ENCODE results near the gene STK32C.

The STK32C gene

DNA sequence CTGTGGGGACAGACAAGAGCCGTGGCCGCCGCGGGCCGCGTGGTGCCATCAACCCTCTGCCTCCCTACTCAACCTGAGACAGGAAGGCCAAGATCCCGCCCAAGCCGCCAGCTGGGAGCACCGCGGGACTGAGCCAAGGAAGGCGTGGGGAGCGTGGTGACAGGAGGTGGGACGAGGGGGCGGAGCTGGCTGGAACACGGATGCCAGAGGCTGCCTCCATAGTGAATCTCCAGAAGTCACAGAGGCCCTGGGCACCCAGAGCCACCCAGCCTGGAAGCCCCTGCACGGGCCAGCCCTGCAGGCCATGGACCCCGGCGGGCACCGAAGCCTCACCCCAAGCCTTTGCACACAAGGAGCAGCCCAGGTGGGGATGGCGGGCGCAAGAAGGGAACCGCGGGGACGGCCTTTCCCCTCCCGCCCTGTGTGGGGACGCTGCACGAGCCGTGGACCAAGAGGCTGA lies 139.1 kb downstream of the STK32C start (continued):
- TF ChIP-seq, protein P1, sequence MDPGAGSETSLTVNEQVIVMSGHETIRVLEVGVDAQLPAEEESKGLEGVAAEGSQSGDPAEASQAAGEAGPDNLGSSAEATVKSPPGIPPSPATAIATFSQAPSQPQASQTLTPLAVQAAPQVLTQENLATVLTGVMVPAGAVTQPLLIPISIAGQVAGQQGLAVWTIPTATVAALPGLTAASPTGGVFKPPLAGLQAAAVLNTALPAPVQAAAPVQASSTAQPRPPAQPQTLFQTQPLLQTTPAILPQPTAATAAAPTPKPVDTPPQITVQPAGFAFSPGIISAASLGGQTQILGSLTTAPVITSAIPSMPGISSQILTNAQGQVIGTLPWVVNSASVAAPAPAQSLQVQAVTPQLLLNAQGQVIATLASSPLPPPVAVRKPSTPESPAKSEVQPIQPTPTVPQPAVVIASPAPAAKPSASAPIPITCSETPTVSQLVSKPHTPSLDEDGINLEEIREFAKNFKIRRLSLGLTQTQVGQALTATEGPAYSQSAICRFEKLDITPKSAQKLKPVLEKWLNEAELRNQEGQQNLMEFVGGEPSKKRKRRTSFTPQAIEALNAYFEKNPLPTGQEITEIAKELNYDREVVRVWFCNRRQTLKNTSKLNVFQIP (CRISPR knock-in tag; IDR thresholded peaks at IDR 0.05; ENCODE audit: borderline replicate concordance, low read depth), result no peak
- TF ChIP-seq TCF4 (CRISPR knock-in tag; IDR thresholded peaks at IDR 0.05; ENCODE audit: borderline replicate concordance) (no peak), ARNTL (CRISPR knock-in tag; IDR thresholded peaks at IDR 0.05; ENCODE audit: borderline replicate concordance, low read depth) (no peak), ZFP30 (CRISPR knock-in tag; IDR thresholded peaks at IDR 0.05) (no peak), ZFP3 (CRISPR knock-in tag; IDR thresholded peaks at IDR 0.05) (no peak), ZNF565 (CRISPR knock-in tag; conservative IDR thresholded peaks at IDR 0.05; ENCODE audit: low read depth) (no peak)
- TF ChIP-seq, protein P2, sequence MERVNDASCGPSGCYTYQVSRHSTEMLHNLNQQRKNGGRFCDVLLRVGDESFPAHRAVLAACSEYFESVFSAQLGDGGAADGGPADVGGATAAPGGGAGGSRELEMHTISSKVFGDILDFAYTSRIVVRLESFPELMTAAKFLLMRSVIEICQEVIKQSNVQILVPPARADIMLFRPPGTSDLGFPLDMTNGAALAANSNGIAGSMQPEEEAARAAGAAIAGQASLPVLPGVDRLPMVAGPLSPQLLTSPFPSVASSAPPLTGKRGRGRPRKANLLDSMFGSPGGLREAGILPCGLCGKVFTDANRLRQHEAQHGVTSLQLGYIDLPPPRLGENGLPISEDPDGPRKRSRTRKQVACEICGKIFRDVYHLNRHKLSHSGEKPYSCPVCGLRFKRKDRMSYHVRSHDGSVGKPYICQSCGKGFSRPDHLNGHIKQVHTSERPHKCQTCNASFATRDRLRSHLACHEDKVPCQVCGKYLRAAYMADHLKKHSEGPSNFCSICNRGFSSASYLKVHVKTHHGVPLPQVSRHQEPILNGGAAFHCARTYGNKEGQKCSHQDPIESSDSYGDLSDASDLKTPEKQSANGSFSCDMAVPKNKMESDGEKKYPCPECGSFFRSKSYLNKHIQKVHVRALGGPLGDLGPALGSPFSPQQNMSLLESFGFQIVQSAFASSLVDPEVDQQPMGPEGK (CRISPR knock-in tag; IDR thresholded peaks at IDR 0.05; ENCODE audit: borderline replicate concordance), result no peak

DNA sequence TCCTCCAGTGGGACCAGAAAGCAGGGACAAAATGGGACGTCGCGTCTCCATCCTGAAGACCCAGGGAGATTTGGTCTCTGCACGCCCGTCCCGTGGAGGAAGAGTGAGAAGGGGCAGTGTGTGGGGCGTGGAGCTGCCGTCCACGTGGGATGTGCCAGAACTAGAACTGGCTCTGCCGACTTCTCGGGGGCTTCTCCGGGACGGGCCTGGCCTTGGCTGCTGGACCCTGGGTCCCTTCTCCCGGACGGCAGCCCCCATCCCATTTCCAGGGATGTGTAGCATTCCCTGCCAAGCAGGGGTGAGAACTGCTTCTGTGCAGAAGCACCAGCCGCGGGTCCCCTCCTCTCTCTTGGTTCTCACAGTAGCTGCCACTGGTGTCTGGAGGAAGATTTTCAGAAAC lies 139.8 kb downstream of the STK32C start:
- ATAC-seq, result no peak
- TF ChIP-seq SNAI2 (CRISPR knock-in tag; IDR thresholded peaks at IDR 0.05) (no peak), PPARA (CRISPR knock-in tag; IDR thresholded peaks at IDR 0.05; ENCODE audit: borderline replicate concordance) (no peak)
- TF ChIP-seq, protein P3, sequence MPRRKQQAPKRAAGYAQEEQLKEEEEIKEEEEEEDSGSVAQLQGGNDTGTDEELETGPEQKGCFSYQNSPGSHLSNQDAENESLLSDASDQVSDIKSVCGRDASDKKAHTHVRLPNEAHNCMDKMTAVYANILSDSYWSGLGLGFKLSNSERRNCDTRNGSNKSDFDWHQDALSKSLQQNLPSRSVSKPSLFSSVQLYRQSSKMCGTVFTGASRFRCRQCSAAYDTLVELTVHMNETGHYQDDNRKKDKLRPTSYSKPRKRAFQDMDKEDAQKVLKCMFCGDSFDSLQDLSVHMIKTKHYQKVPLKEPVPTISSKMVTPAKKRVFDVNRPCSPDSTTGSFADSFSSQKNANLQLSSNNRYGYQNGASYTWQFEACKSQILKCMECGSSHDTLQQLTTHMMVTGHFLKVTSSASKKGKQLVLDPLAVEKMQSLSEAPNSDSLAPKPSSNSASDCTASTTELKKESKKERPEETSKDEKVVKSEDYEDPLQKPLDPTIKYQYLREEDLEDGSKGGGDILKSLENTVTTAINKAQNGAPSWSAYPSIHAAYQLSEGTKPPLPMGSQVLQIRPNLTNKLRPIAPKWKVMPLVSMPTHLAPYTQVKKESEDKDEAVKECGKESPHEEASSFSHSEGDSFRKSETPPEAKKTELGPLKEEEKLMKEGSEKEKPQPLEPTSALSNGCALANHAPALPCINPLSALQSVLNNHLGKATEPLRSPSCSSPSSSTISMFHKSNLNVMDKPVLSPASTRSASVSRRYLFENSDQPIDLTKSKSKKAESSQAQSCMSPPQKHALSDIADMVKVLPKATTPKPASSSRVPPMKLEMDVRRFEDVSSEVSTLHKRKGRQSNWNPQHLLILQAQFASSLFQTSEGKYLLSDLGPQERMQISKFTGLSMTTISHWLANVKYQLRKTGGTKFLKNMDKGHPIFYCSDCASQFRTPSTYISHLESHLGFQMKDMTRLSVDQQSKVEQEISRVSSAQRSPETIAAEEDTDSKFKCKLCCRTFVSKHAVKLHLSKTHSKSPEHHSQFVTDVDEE (CRISPR knock-in tag; IDR thresholded peaks at IDR 0.05), result no peak

DNA sequence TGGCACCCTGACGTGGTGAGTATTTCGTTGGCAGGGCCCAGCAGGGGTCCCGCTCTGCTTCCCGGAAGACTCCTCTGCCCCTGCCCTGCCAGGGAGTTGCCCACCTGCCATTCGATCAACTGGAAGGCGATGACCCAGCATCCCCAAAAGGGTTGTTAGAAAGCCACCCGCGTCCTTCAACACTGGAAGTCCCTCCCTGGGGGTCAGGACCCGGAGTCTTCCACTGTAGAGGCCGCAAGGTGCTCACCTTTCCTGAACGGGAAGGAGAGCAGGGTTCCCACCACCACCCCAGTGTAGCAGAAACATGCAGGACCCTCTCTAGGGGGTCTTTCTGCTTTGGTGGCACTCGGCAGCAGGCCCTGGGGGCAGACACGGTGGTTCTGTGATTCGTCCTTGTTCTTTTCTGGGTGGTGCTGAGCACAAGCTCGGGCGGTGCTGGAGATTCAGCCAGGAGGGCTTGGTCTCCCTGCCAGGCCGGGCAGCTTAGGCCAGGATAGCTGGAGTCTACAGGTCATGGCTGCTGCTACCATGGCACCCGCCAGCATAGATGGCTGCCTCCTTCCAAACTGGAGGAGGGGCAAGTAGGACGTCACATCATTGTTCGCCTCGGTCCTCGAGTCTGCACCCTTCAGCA lies 140.6 kb downstream of the STK32C start:
- TF ChIP-seq ISL1 (CRISPR knock-in tag; IDR thresholded peaks at IDR 0.05) (no peak), RARB (CRISPR knock-in tag; IDR thresholded peaks at IDR 0.05) (no peak), ZFP30 (CRISPR knock-in tag; IDR thresholded peaks at IDR 0.05) (no peak), ZC3H10 (CRISPR knock-in tag; IDR thresholded peaks at IDR 0.05) (no peak), ZFP3 (CRISPR knock-in tag; IDR thresholded peaks at IDR 0.05) (no peak), CSDC2 (CRISPR knock-in tag; IDR thresholded peaks at IDR 0.05) (no peak), ZNF70 (CRISPR knock-in tag; IDR thresholded peaks at IDR 0.05) (no peak), TCF4 (CRISPR knock-in tag; IDR thresholded peaks at IDR 0.05; ENCODE audit: borderline replicate concordance) (no peak), ZNF8 (CRISPR knock-in tag; IDR thresholded peaks at IDR 0.05) (no peak), TOX (CRISPR knock-in tag; IDR thresholded peaks at IDR 0.05; ENCODE audit: borderline replicate concordance) (no peak), PPARA (CRISPR knock-in tag; IDR thresholded peaks at IDR 0.05; ENCODE audit: borderline replicate concordance) (no peak)
- TF ChIP-seq, protein P1 (CRISPR knock-in tag; IDR thresholded peaks at IDR 0.05; ENCODE audit: borderline replicate concordance, low read depth), result no peak
- TF ChIP-seq, protein P4, sequence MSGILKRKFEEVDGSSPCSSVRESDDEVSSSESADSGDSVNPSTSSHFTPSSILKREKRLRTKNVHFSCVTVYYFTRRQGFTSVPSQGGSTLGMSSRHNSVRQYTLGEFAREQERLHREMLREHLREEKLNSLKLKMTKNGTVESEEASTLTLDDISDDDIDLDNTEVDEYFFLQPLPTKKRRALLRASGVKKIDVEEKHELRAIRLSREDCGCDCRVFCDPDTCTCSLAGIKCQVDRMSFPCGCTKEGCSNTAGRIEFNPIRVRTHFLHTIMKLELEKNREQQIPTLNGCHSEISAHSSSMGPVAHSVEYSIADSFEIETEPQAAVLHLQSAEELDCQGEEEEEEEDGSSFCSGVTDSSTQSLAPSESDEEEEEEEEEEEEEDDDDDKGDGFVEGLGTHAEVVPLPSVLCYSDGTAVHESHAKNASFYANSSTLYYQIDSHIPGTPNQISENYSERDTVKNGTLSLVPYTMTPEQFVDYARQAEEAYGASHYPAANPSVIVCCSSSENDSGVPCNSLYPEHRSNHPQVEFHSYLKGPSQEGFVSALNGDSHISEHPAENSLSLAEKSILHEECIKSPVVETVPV (CRISPR knock-in tag; IDR thresholded peaks at IDR 0.05), result no peak
- no peak for ATAC-seq

All from SK-N-SH treated with all-trans-retinoic acid at 6 μM for 48 hours (cell line).